Left cardiac atrium (tissue), 4 donors: ENCODE measurements around the gene MYO9A. TPM values are rescaled to one million over a fixed set of nuclear protein-coding genes. Genes with fewer than 3 reads are reported as not detected.

Source experiments
- ATAC-seq, 2 donors: fragments of 200-7000 bp; cut with Tn5 transposase; one replicate each; pipeline ENCODE4 v1.9.1; 2020; ENCODE audit warnings: mild to moderate bottlenecking in 2 of 2, moderate library complexity in 2 of 2
- DNase-seq: peaks from one replicate; pipeline ENCODE4 v3.0.0-alpha.2; 2020
- intact Hi-C, 2 donors: fragments of 100-400 bp; cut with DNase I; formaldehyde crosslinking; loops; one replicate each; pipeline versions ENCODE4 v1.14.1 to v1.15.1; 2022 to 2023
- total RNA-seq, 2 donors: library from RNA; stranded (reverse); fragmentation: NEBNext Ultra II Directional; extraction: Animal tissue kit (Norgen Biotek cat#: 25700); gene quantifications; one replicate each; pipeline ENCODE4 v1.2.1, GENCODE V29; 2021
- donor health status: DM: no; HTN: yes; CAD: no.
- donor health status: DM: no; HTN: yes; CAD: no; lungs with severe emphysema.
- donor health status: DM: yes; HTN: yes; CAD: no.
- donor health status: Dilated cardiomyopathy.

MYO9A gene
- total RNA-seq, 2 donors from 2014 or later = 30.3 to 31.8 TPM

GRCh38 chr15:71825021-71825730 is 292.8 kb downstream of the MYO9A start:
- intact Hi-C loops = no loop called here
- DNase-seq (no peak), ATAC-seq (no peak)

DNA sequence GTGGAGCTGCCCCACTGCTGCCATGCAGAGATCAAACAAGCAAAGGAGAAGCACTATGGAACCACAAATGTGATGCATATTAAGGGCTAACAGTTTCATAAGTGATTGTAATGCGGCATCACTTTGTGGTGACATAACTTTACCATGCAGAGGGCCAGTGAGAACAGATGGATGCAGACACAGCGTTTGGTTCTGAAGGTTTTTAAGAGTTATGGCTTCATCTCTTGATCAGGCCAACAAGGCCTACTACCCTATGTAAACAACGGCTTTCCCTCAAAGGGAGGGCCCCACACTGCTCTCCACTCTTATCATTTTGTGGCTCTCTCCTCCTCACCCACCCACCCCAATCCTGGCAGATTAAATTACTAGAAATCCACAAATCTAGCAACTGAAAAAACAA is 294.1 kb downstream of the MYO9A start:
- DNase-seq (no peak), ATAC-seq (no peak)
- intact Hi-C loops = no loop called here

GRCh38 chr15:71822890-71823630 is 294.9 kb downstream of the MYO9A start:
- ATAC-seq = no peak

GRCh38 chr15:71821547-71822129 is 296.3 kb downstream of the MYO9A start:
- intact Hi-C loops = no loop called here
- DNase-seq = no peak
- no peak for ATAC-seq

More at GRCh38 chr15:71822890-71823630, 294.9 kb downstream of the MYO9A start:
- intact Hi-C loops = no loop called here
- DNase-seq = no peak

DNA sequence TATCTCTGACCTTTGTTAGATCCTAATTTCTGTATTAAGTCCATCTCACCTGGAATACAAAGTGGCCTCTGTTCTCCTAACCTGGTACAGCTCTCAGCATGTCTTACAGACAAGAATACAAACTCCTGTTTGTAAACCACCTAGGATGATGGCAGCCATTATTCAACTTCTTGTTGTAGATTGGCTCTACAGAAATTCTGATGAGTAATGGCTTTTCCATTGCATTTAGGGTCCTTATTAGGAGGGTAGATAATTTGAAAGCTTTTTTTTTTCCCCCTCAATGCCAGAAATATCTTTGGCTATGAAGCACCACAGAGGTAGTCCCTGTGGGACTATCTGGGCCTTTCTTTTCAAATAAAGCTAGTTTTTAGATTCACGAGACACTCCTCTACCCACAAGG is 297.8 kb downstream of the MYO9A start:
- DNase-seq (no peak), ATAC-seq (no peak)
- intact Hi-C loops = no loop called here

DNA sequence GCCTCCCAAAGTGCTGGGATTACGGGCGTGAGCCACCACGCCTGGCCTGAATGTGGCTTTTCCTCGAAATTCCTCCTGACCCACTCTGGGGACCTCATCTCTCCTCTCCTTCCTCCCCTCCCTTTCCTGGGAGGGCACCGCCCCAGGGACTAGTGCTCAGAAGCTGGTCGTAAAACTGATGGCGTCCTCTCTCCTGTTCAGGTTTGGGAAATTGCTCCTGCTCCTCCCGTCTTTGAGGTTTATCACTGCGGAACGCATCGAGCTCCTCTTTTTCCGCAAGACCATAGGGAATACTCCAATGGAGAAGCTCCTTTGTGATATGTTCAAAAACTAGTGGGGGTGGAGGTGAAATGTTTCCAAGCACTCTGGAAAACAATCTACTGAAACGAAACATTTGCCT is 300.6 kb downstream of the MYO9A start:
- DNase-seq (no peak), ATAC-seq (no peak)
- intact Hi-C loops = no loop called here

DNA sequence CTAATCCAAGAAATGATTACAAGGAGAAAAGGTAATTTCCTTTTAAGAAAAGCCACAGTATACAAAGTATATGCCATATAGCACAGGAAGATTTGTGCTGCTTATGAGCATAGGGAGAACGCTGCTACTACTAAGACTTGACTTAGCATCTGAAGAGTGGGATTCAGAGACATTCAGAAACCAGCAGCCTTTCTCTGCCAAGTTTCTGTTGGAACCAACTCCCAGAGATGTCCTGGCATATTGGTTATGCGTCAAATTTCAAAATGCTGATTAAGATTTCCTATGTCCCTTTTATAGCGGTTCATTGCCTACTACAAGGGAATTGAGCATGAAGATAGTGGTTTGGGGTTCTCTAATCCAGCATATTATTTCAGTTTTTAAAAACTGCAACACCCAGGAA is 302.6 kb downstream of the MYO9A start:
- intact Hi-C loops = no loop called here
- no peak for DNase-seq
- no peak for ATAC-seq

DNA sequence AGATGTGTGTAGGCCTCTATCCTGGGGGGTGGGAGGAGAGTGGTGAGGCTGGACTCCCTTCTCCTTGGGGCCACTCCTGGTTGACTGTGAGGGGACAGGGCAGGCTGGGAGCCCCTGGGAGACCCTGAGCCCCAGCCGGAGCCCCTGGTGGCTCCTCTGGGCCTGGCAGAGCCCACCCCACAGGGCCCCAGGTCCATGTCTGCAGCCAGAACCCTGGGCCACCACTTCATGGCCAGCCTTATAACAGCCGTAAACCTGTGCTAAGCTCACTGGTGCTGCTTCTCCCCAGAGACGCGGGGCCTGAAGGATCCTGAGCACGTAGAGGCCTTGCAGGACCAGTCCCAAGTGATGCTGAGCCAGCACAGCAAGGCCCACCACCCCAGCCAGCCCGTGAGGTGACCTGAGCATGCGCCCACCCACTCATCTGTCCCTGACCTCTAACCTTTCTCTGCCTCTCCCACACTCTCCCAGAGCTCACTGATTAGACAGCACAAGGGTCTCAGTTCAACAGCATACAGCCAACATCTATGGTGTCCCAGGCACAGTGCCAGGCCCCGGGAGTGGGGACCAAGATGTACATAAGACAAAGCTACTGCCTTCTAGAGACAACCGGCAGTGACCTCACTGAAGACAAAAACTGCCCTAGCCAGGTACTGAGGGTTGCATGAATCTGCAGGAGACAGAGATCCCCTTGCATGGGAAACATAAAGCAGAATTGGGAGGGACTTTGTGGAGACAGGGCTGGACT is 304.1 kb downstream of the MYO9A start:
- DNase-seq (no peak), ATAC-seq (no peak)
- intact Hi-C loops = no loop called here

- ATAC-seq = peak; percentile 45 to 68
Observed at GRCh38 chr15:71812966-71813722, 304.8 kb downstream of the MYO9A start.

DNA sequence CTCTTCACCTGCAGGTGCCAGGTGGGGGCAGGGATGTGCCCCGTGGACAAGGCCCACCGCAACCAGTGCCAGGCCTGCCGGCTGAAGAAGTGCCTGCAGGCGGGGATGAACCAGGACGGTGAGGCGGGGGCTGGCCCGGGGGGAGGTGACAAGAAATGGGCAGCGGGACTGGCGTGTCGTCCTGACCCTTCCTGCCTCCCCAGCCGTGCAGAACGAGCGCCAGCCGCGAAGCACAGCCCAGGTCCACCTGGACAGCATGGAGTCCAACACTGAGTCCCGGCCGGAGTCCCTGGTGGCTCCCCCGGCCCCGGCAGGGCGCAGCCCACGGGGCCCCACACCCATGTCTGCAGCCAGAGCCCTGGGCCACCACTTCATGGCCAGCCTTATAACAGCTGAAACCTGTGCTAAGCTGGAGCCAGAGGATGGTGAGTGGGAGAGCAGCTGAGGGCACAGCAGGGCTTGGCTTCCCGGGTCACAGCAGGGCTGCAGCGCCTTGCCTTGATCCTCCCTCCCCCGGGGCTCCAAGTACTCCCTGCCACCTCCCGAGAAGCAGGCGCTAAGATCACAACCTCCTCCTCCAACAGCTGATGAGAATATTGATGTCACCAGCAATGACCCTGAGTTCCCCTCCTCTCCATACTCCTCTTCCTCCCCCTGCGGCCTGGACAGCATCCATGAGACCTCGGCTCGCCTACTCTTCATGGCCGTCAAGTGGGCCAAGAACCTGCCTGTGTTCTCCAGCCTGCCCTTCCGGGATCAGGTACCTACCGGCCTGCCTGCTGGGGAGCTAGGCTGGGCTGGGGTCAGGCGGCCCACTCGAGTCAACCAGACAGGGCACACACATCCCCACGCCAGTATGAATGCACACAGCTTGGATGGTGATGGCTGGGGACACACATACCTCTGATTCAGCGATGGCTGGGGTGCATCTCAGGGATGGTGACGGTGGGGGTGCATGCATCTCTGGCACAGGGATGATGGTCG is 305.9 kb downstream of the MYO9A start:
- intact Hi-C loops = no loop called here
- DNase-seq = no peak
- ATAC-seq = no peak

More at GRCh38 chr15:71812966-71813722, 304.8 kb downstream of the MYO9A start:
- DNase-seq = no peak
- intact Hi-C loops = no loop called here

DNA sequence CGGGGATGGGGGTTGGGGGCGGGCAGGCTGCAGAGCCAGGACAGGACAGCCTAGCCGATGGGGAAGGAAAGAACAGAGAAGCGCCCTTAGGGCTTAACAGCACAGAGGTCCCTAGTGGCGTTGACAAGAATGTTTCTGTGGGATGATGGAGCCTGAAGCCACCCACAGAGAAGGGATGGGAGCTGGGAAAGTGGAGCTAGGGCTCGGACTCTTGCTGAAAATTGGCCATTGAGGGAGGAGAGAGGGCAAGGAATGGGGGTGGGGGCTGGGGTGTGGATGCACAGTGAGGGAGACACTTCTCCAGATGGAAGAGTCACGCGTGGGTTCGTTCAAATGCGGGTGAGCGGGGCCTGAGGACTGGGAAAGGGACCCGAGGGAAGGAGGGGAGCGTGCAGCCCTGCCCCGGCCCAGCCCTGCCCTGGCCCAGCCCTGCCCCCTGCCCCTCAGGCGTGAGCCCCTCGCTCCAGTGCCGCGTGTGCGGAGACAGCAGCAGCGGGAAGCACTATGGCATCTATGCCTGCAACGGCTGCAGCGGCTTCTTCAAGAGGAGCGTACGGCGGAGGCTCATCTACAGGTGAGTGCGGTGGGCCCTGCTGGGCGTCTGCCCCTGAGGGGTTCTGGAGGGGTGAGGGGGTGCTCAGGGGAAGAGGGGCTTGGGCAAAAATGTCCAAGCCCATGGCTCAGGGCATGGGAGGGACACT is 306.8 kb downstream of the MYO9A start:
- no peak for DNase-seq
- no peak for ATAC-seq
- intact Hi-C loops = no loop called here

DNA sequence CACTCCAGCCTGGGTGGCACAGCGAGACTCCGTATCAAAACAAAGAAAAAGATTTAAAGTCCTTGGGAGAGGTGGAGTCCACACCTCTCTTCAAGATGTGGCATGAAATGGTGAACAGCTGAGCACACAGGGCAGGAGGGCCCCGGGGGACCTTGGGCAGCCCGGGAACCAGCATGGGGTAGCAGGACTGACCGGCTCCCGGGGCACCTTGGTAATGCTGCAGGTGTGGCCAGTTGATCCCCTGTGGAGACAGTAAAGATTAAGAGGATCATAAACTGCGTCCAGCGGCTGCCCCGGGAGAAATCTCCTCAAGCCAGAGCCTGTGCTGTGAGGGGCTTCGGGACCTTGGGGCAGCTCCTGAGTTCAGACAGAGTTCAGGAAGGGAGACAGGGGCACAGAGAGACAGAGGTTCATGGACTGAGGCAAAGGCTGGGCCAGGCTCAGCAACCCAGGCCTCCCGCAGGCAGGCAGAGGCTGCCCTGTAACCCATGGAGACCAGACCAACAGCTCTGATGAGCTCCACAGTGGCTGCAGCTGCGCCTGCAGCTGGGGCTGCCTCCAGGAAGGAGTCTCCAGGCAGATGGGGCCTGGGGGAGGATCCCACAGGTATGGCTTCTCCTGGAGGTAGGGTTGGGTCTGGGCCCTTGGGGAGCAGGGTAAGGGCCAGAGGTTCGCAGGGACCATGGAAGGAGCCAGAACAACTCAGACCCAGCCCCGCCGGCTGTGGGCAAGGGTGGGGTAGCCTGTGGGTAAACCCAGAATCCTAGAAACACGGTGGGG is 307.5 kb downstream of the MYO9A start, which contains the start of gene NR2E3:
Gene NR2E3 (plus strand): TSS at position 299 of the 780 bp plus-strand sequence. CDS start 190 bp downstream, at position 489.
- ATAC-seq (no peak), DNase-seq (no peak)
- intact Hi-C loops = no loop called here

DNA sequence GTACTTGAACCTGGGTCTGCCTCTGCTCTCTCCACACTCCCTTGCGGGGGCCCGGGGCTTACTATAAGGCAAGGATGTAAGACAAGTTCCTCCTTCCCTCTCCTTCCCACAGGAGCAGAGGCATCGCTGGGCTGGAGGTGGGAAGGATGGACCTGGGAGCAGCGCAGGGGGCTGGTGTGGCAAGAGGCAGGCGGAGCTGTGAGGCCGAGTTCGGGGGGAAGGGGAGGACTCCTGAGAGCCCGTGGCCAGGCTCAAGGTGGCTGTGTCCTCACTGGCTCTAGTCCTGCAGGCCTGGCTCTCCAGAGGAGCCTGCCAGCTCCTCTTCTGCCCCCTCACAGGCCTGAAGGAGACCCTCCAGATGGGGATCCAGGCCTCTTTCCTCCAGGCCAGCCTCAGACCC is 308.6 kb downstream of the MYO9A start:
- DNase-seq (no peak), ATAC-seq (no peak)
- intact Hi-C loops = no loop called here

DNA sequence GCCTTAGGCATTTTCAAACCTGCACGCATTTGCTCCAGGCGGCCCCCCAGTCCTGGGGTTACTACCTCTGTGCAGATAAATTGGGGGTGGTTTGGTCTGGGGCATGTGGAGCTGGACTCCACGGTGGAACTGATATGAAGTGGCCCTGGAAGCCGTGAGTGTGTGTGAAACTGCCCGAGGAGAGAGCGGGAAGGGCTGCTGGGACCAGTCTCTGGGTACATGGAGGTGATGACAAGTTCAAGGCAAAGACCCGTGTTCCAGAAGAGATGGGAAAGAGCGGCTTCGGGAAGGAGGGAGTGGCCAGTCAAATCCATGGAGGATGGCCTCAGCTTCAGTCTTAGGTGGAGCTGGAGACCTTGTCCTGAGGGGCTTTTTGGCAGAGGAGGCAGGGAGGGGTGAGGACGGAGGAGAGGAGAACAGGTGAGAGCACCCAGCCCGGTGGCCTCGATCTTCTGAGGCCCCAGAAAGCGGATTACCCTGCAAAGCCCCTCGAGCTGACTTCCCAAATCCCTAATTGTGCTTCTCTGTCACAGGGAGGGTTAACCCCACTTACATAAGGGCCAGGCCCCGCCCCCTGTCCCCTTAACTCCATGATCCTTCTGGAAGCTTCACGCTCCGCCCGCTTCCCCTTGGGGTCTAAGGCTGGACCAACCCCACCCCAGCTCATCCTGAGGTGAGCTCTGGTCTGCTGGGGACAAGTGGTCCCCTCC is 309.5 kb downstream of the MYO9A start:
- DNase-seq (no peak), ATAC-seq (peak; percentile 6 to 63)
- intact Hi-C loops = no loop called here

- intact Hi-C loops = no loop called here
- DNase-seq (no peak), ATAC-seq (peak; percentile 7 to 16)
Observed at GRCh38 chr15:71807691-71808091, 310.3 kb downstream of the MYO9A start.

DNA sequence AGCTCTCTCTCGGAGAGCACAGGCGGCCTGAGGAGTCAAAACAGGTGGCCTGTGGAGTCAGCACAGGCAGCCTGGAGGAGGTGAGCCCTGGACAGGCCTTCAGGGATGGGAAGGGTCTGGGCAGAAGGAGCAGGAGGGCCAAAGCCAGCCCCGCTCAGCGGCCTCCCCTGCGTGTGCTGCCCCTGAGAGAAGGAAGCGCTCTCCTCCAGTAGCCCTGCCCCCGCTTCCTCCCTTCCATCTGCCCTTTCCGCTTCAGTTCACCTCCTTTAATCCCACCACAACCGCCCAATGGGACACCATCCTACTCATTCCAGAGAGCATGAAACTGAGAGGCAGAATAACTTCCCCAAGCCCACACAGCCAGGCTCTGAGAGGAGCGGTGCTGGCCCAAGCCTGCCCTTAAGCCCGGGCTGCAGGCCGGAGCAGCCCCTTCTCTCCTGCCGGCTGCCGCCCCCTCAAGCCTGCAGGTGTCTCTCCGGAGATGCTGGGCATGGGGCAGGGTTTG is 310.8 kb downstream of the MYO9A start:
- ATAC-seq (no peak), DNase-seq (no peak)
- intact Hi-C loops = no loop called here
